Caco-2 (cell line): Measurements from ENCODE around the gene PXT1. TPM values are rescaled to one million over a fixed set of nuclear protein-coding genes. Genes with fewer than 3 reads are reported as not detected.

Source experiments
- BruUV-seq: library from RNA; stranded (reverse); fragments of 400-500 nt; replicated peaks from 2 replicates; lab custom pipeline; 2021; lab: Mats Ljungman, UMichigan
- CTCF ChIA-PET: fragments of 300-600 bp; sonication (Branson Sonifier 250); formaldehyde crosslinking; loops from one replicate; lab custom pipeline; 2022; ENCODE audit warnings: antibody characterized with exemption; lab: Charles Lee
- POLR2A ChIA-PET: fragments of 300-600 bp; sonication (Branson Sonifier 250); formaldehyde crosslinking; loops from one replicate; lab custom pipeline; 2022; ENCODE audit warnings: antibody characterized with exemption; lab: Charles Lee
- DNase-seq, 2 experiments: peaks; one replicate each; pipeline versions ENCODE4 v3.0.0 to v3.0.0-alpha.2; 2020 to 2022
- H3K27me3 ChIP-seq: replicated peaks from 2 replicates; pipeline ENCODE4 v1.6.0; 2011; ENCODE audit warnings: low read length; ENCODE audit not compliant: control insufficient read depth, insufficient read depth
- H3K36me3 ChIP-seq: 2 replicates; pipeline ENCODE4 v1.5.1; 2011; ENCODE audit warnings: low read length; ENCODE audit not compliant: control insufficient read depth, insufficient read depth
- H3K4me1 ChIP-seq: fragments of 250-450 bp; sonication (Bioruptor Pico); 2 replicates; pipeline ENCODE4 v1.5.1; 2020; ENCODE audit warnings: mild to moderate bottlenecking
- H3K4me3 ChIP-seq: 2 replicates; pipeline ENCODE4 v1.5.1; 2011; ENCODE audit warnings: low read depth, mild to moderate bottlenecking, control low read depth, low read length
- H3K9me3 ChIP-seq: fragments of 250-450 bp; sonication (Bioruptor Pico); 2 replicates; pipeline ENCODE4 v1.5.1; 2020; ENCODE audit warnings: mild to moderate bottlenecking, moderate library complexity
- H3K27ac Mint-ChIP-seq: one replicate; pipeline ENCODE4 v1.8.0; 2022; ENCODE audit warnings: mixed read lengths; ENCODE audit not compliant: unreplicated experiment
- H3K27me3 Mint-ChIP-seq: one replicate; pipeline ENCODE4 v1.8.0; 2022; ENCODE audit warnings: mixed read lengths; ENCODE audit not compliant: insufficient read depth, unreplicated experiment
- H3K36me3 Mint-ChIP-seq: one replicate; pipeline ENCODE4 v1.8.0; 2022; ENCODE audit warnings: mild to moderate bottlenecking, mixed read lengths; ENCODE audit not compliant: insufficient read depth, unreplicated experiment
- H3K4me1 Mint-ChIP-seq: one replicate; pipeline ENCODE4 v1.8.0; 2022; ENCODE audit warnings: low read depth, mixed read lengths; ENCODE audit not compliant: unreplicated experiment
- H3K4me3 Mint-ChIP-seq: one replicate; pipeline ENCODE4 v1.8.0; 2022; ENCODE audit warnings: mild to moderate bottlenecking, moderate library complexity, mixed read lengths; ENCODE audit not compliant: unreplicated experiment
- H3K9me3 Mint-ChIP-seq: one replicate; pipeline ENCODE4 v1.8.0; 2022; ENCODE audit warnings: mixed read lengths; ENCODE audit not compliant: unreplicated experiment
- CTCF ChIP-seq, 2 experiments: fragments of 200-600 bp in 1 of 2; IDR thresholded peaks; 1 replicate in 1 of 2; 2 replicates in 1 of 2; pipeline versions ENCODE4 v1.5.1 to v1.8.0; 2011 to 2022; ENCODE audit warnings: antibody characterized with exemption in 1 of 2, control low read depth in 1 of 2, inconsistent platforms in 1 of 2, low read depth in 1 of 2, low read length in 1 of 2, mild to moderate bottlenecking in 1 of 2, moderate library complexity in 1 of 2; ENCODE audit not compliant: insufficient read depth in 1 of 2, severe bottlenecking in 1 of 2, unreplicated experiment in 1 of 2
- intact Hi-C: fragments of 100-400 bp; cut with micrococcal nuclease; formaldehyde crosslinking; loops from one replicate; pipeline ENCODE4 v1.10.0; 2022; ENCODE audit not compliant: unreplicated experiment
- total RNA-seq: library from RNA; stranded (reverse); gene quantifications from 2 replicates; pipeline ENCODE4 v1.2.3, GENCODE V29; 2022

Gene PXT1
- total RNA-seq, 1 experiment from 2014 or later: not detected

GRCh38 chr6:36431197-36431596, 11.5 kb downstream of the PXT1 start:
- no peaks in the 10 kb centered on the region for H3K9me3 Mint-ChIP-seq
- BruUV-seq: no TSS peak

GRCh38 chr6:36430351-36430750, 12.3 kb downstream of the PXT1 start:
- no peaks in the 10 kb centered on the region for H3K36me3 ChIP-seq
- H3K4me1 ChIP-seq: peaks cover 49% of the 10 kb centered on the region
- DNase-seq: peak; percentile 66 to 73
- H3K27me3 ChIP-seq: no peaks in the 10 kb centered on the region
- Mint-ChIP-seq H3K27me3 (no peaks in the 10 kb centered on the region), H3K27ac (peak overlapping the region; percentile 83), H3K4me3 (peak overlapping the region; percentile 39), H3K9me3 (no peaks in the 10 kb centered on the region), H3K4me1 (peaks cover 25% of the 10 kb centered on the region), H3K36me3 (no peaks in the 10 kb centered on the region)
- intact Hi-C loops: loop anchor here (1.0 kb wide), 1 partner anchor 11 kb away; no protein-coding TSS in a partner anchor
- H3K4me3 ChIP-seq: no peak overlapping the region
- TF ChIP-seq CTCF (IDR thresholded peaks at IDR 0.05; ENCODE audit: insufficient read depth in 1 of 2, low read depth in 1 of 2, low read length in 1 of 2, severe bottlenecking in 1 of 2, unreplicated experiment in 1 of 2): no peak
- POLR2A ChIA-PET: interaction anchor here (0.7 to 1.0 kb wide), 2 partner anchors 11 to 366 kb away, joined by 4 to 5 read pairs; no protein-coding TSS in a partner anchor
- no peaks in the 10 kb centered on the region for H3K9me3 ChIP-seq
- CTCF ChIA-PET: interaction anchor here (0.6 kb wide), 1 partner anchor 322 kb away, joined by 4 read pairs; no protein-coding TSS in a partner anchor
- no TSS peak for BruUV-seq

More at GRCh38 chr6:36431197-36431596, 11.5 kb downstream of the PXT1 start:
- H3K4me3 ChIP-seq: no peak overlapping the region
- DNase-seq: no peak
- peaks cover 46% of the 10 kb centered on the region for H3K4me1 ChIP-seq
- intact Hi-C loops: no loop called here
- Mint-ChIP-seq H3K27ac (peak overlapping the region; percentile 83), H3K4me3 (no peak overlapping the region), H3K4me1 (peaks cover 25% of the 10 kb centered on the region), H3K27me3 (no peaks in the 10 kb centered on the region), H3K36me3 (no peaks in the 10 kb centered on the region)
- H3K9me3 ChIP-seq: no peaks in the 10 kb centered on the region
- TF ChIP-seq CTCF (IDR thresholded peaks at IDR 0.05; ENCODE audit: insufficient read depth in 1 of 2, low read depth in 1 of 2, low read length in 1 of 2, severe bottlenecking in 1 of 2, unreplicated experiment in 1 of 2): no peak
- no peaks in the 10 kb centered on the region for H3K27me3 ChIP-seq
- no peaks in the 10 kb centered on the region for H3K36me3 ChIP-seq
- POLR2A ChIA-PET: interaction anchor here (0.6 kb wide), 1 partner anchor 9 kb away, joined by 11 read pairs; no protein-coding TSS in a partner anchor
- CTCF ChIA-PET: interaction anchor here (0.6 kb wide), 1 partner anchor 321 kb away, joined by 4 read pairs; no protein-coding TSS in a partner anchor

GRCh38 chr6:36428911-36429310, 13.7 kb downstream of the PXT1 start:
- POLR2A ChIA-PET: no interaction called here
- intact Hi-C loops: loop anchor here (10.0 kb wide), 1 partner anchor 176 kb away; no protein-coding TSS in a partner anchor
- CTCF ChIA-PET: interaction anchor here (0.6 kb wide), 1 partner anchor 330 kb away, joined by 3 read pairs; no protein-coding TSS in a partner anchor

More at GRCh38 chr6:36428911-36429310, 13.7 kb downstream of the PXT1 start:
- TF ChIP-seq CTCF (IDR thresholded peaks at IDR 0.05; ENCODE audit: insufficient read depth in 1 of 2, low read depth in 1 of 2, low read length in 1 of 2, severe bottlenecking in 1 of 2, unreplicated experiment in 1 of 2): no peak
- Mint-ChIP-seq H3K27me3 (no peaks in the 10 kb centered on the region), H3K4me1 (peaks cover 29% of the 10 kb centered on the region), H3K36me3 (peaks cover 3% of the 10 kb centered on the region), H3K9me3 (no peaks in the 10 kb centered on the region), H3K27ac (no peak overlapping the region), H3K4me3 (no peak overlapping the region)
- Histone ChIP-seq H3K36me3 (no peaks in the 10 kb centered on the region), H3K9me3 (no peaks in the 10 kb centered on the region), H3K27me3 (no peaks in the 10 kb centered on the region), H3K4me1 (peaks cover 54% of the 10 kb centered on the region), H3K4me3 (no peak overlapping the region)
- no peak for DNase-seq
- BruUV-seq: no TSS peak
